HEK293 (cell line): ENCODE results near the gene C19orf33.

Source experiments
- CTCF ChIA-PET: fragments of 350-600 bp; formaldehyde crosslinking; extraction: SDS; loops from one replicate; lab custom pipeline; 2021; ENCODE audit warnings: antibody characterized with exemption; lab: Yijun Ruan, JAX
- POLR2A ChIA-PET: fragments of 300-600 bp; formaldehyde crosslinking; extraction: SDS; loops from one replicate; lab custom pipeline; 2020; ENCODE audit warnings: antibody characterized with exemption, inconsistent platforms; lab: Yijun Ruan, JAX
- H3K27ac ChIP-seq: fragments of 200-500 bp; sonication (Bioruptor generic); 2 replicates; pipeline ENCODE4 v1.5.1; 2014; ENCODE audit warnings: low read depth, low read length, control low read depth, inconsistent platforms; ENCODE audit errors: extremely low read depth
- H3K36me3 ChIP-seq, 2 experiments: fragments of 200-500 bp in 1 of 2; sonication (Bioruptor generic) in 1 of 2; 1 replicate in 1 of 2; 2 replicates in 1 of 2; pipeline ENCODE4 v1.5.1; 2014 to 2017; ENCODE audit warnings: inconsistent platforms in 2 of 2, low read length in 2 of 2; ENCODE audit not compliant: control insufficient read depth in 2 of 2, insufficient read depth in 1 of 2
- H3K4me1 ChIP-seq: fragments of 200-500 bp; sonication (Bioruptor generic); 2 replicates; pipeline ENCODE4 v1.5.1; 2014; ENCODE audit warnings: mild to moderate bottlenecking, low read length, inconsistent platforms; ENCODE audit not compliant: control insufficient read depth, insufficient read depth
- H3K4me3 ChIP-seq: 2 replicates; pipeline ENCODE4 v1.5.1; 2011; ENCODE audit warnings: low read depth, mild to moderate bottlenecking, control low read depth, low read length, moderate library complexity
- H3K9me3 ChIP-seq: fragments of 200-500 bp; sonication (Bioruptor generic); 2 replicates; pipeline ENCODE4 v1.5.1; 2014; ENCODE audit warnings: low read depth, low read length, inconsistent platforms; ENCODE audit not compliant: control insufficient read depth, insufficient read depth
- EGR2 ChIP-seq: fragments of 450-650 bp; formaldehyde crosslinking; IDR thresholded peaks from 2 replicates; pipeline ENCODE4 v1.5.1; 2016; ENCODE audit warnings: low read depth, missing biosample characterization, missing genetic modification characterization
- GLIS1 ChIP-seq: fragments of 450-650 bp; formaldehyde crosslinking; IDR thresholded peaks from 2 replicates; pipeline ENCODE4 v1.5.1; 2016; ENCODE audit warnings: missing biosample characterization, missing genetic modification characterization
- HOXD13 ChIP-seq: sonication (generic); formaldehyde crosslinking; IDR thresholded peaks from 2 replicates; pipeline ENCODE4 v1.8.0; 2022; ENCODE audit warnings: missing genetic modification reagents, borderline replicate concordance
- IKZF3 ChIP-seq: fragments of 450-650 bp; IDR thresholded peaks from 2 replicates; pipeline ENCODE4 v1.5.0; 2018; ENCODE audit warnings: missing biosample characterization, mild to moderate bottlenecking, missing genetic modification characterization, moderate library complexity
- KLF1 ChIP-seq: fragments of 450-650 bp; formaldehyde crosslinking; IDR thresholded peaks from 2 replicates; pipeline ENCODE4 v1.5.1; 2016; ENCODE audit warnings: missing biosample characterization, missing genetic modification characterization
- OSR2 ChIP-seq: fragments of 450-650 bp; formaldehyde crosslinking; IDR thresholded peaks from 2 replicates; pipeline ENCODE4 v1.5.1; 2016; ENCODE audit warnings: missing biosample characterization, missing genetic modification characterization
- RBAK ChIP-seq: fragments of 450-650 bp; formaldehyde crosslinking; IDR thresholded peaks from 2 replicates; pipeline ENCODE4 v1.5.1; 2016; ENCODE audit warnings: missing biosample characterization, missing genetic modification characterization
- SP7 ChIP-seq: fragments of 450-650 bp; formaldehyde crosslinking; IDR thresholded peaks from 2 replicates; pipeline ENCODE4 v1.5.1; 2016; ENCODE audit warnings: missing biosample characterization, missing genetic modification characterization
- ZBTB48 ChIP-seq: fragments of 450-650 bp; formaldehyde crosslinking; IDR thresholded peaks from 2 replicates; pipeline ENCODE4 v1.5.1; 2016; ENCODE audit warnings: missing biosample characterization, missing genetic modification characterization
- ZBTB7A ChIP-seq: fragments of 450-650 bp; formaldehyde crosslinking; IDR thresholded peaks from 2 replicates; pipeline ENCODE4 v1.5.1; 2016; ENCODE audit warnings: low read depth, missing biosample characterization, missing genetic modification characterization
- ZFP69B ChIP-seq: fragments of 450-650 bp; formaldehyde crosslinking; IDR thresholded peaks from 2 replicates; pipeline ENCODE4 v1.5.1; 2016; ENCODE audit warnings: missing biosample characterization, missing genetic modification characterization
- ZNF148 ChIP-seq: fragments of 450-650 bp; formaldehyde crosslinking; IDR thresholded peaks from 2 replicates; pipeline ENCODE4 v1.5.0; 2017; ENCODE audit warnings: missing biosample characterization, missing genetic modification characterization, borderline replicate concordance
- ZNF202 ChIP-seq: fragments of 450-650 bp; formaldehyde crosslinking; IDR thresholded peaks from 2 replicates; pipeline ENCODE4 v1.5.1; 2016; ENCODE audit warnings: missing biosample characterization, missing genetic modification characterization, borderline replicate concordance
- ZNF280C ChIP-seq: fragments of 450-650 bp; formaldehyde crosslinking; IDR thresholded peaks from 2 replicates; pipeline ENCODE4 v1.5.1; 2016; ENCODE audit warnings: missing biosample characterization, missing genetic modification characterization
- ZNF354C ChIP-seq: fragments of 450-650 bp; formaldehyde crosslinking; IDR thresholded peaks from 2 replicates; pipeline ENCODE4 v1.5.1; 2016; ENCODE audit warnings: missing biosample characterization, missing genetic modification characterization, low read depth, borderline replicate concordance
- ZNF514 ChIP-seq: fragments of 450-650 bp; formaldehyde crosslinking; IDR thresholded peaks from 2 replicates; pipeline ENCODE4 v1.5.1; 2016; ENCODE audit warnings: missing biosample characterization, missing genetic modification characterization
- ZNF600 ChIP-seq: fragments of 450-650 bp; formaldehyde crosslinking; IDR thresholded peaks from 2 replicates; pipeline ENCODE4 v1.5.1; 2016; ENCODE audit warnings: missing biosample characterization, missing genetic modification characterization
- TF ChIP-seq, protein P1 (sequence below): fragments of 450-650 bp; formaldehyde crosslinking; IDR thresholded peaks from 2 replicates; pipeline ENCODE4 v1.5.1; 2016; ENCODE audit warnings: missing biosample characterization, missing genetic modification characterization
- TF ChIP-seq, protein P2 (sequence below): fragments of 450-650 bp; formaldehyde crosslinking; IDR thresholded peaks from 2 replicates; pipeline ENCODE4 v1.5.1; 2016; ENCODE audit warnings: missing biosample characterization, missing genetic modification characterization, low read depth
- TF ChIP-seq, protein P3 (sequence below): fragments of 450-650 bp; formaldehyde crosslinking; IDR thresholded peaks from 2 replicates; pipeline ENCODE4 v1.5.1; 2016; ENCODE audit warnings: missing biosample characterization, missing genetic modification characterization

C19orf33 gene

DNA sequence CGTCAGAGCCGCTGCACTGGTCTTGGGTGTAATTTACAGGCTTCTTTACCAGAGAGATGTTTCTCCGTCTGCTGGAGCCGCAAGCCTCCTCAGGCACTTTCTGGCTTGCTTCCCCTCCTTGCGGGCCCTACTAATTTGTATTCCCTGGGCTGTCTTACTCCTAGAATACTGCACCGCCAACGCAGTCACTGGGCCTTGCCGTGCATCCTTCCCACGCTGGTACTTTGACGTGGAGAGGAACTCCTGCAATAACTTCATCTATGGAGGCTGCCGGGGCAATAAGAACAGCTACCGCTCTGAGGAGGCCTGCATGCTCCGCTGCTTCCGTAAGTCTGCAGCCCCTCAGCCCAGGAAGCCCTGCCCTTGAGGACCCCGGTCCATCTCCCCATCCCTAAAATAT is 14.1 kb upstream of the C19orf33 start:
- ChIA-PET CTCF (interaction anchor here (0.8 kb wide), 1 partner anchor 45 kb away, joined by 3 read pairs; no protein-coding TSS in a partner anchor), POLR2A (interaction anchor here (1.1 to 1.5 kb wide), 2 partner anchors 11 to 97 kb away, joined by 3 to 4 read pairs; no protein-coding TSS in a partner anchor)
- Histone ChIP-seq H3K4me3 (no peak overlapping the region), H3K27ac (no peak overlapping the region), H3K36me3 (peaks cover 50 to 71% of the 10 kb centered on the region in 2 experiments), H3K4me1 (no peaks in the 10 kb centered on the region), H3K9me3 (no peaks in the 10 kb centered on the region)
- TF ChIP-seq ZFP69B (tag by site-specific recombination) (no peak), ZBTB7A (tag by site-specific recombination) (no peak), EGR2 (no peak), OSR2 (tag by site-specific recombination) (no peak), ZNF202 (tag by site-specific recombination) (no peak), ZNF148 (tag by site-specific recombination) (no peak), ZBTB48 (tag by site-specific recombination) (no peak), GLIS1 (tag by site-specific recombination) (no peak), ZNF354C (tag by site-specific recombination) (no peak), ZNF514 (tag by site-specific recombination) (no peak), RBAK (tag by site-specific recombination) (no peak), SP7 (tag by site-specific recombination) (no peak), IKZF3 (no peak), ZNF280C (tag by site-specific recombination) (no peak), HOXD13 (no peak), KLF1 (tag by site-specific recombination) (no peak), ZNF600 (no peak)
- TF ChIP-seq, protein P1, sequence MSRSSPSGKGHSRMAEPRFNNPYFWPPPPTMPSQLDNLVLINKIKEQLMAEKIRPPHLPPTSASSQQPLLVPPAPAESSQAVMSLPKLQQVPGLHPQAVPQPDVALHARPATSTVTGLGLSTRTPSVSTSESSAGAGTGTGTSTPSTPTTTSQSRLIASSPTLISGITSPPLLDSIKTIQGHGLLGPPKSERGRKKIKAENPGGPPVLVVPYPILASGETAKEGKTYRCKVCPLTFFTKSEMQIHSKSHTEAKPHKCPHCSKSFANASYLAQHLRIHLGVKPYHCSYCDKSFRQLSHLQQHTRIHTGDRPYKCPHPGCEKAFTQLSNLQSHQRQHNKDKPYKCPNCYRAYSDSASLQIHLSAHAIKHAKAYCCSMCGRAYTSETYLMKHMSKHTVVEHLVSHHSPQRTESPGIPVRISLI: no peak
- TF ChIP-seq, protein P2, sequence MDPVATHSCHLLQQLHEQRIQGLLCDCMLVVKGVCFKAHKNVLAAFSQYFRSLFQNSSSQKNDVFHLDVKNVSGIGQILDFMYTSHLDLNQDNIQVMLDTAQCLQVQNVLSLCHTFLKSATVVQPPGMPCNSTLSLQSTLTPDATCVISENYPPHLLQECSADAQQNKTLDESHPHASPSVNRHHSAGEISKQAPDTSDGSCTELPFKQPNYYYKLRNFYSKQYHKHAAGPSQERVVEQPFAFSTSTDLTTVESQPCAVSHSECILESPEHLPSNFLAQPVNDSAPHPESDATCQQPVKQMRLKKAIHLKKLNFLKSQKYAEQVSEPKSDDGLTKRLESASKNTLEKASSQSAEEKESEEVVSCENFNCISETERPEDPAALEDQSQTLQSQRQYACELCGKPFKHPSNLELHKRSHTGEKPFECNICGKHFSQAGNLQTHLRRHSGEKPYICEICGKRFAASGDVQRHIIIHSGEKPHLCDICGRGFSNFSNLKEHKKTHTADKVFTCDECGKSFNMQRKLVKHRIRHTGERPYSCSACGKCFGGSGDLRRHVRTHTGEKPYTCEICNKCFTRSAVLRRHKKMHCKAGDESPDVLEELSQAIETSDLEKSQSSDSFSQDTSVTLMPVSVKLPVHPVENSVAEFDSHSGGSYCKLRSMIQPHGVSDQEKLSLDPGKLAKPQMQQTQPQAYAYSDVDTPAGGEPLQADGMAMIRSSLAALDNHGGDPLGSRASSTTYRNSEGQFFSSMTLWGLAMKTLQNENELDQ (tag by site-specific recombination): no peak
- TF ChIP-seq, protein P3, sequence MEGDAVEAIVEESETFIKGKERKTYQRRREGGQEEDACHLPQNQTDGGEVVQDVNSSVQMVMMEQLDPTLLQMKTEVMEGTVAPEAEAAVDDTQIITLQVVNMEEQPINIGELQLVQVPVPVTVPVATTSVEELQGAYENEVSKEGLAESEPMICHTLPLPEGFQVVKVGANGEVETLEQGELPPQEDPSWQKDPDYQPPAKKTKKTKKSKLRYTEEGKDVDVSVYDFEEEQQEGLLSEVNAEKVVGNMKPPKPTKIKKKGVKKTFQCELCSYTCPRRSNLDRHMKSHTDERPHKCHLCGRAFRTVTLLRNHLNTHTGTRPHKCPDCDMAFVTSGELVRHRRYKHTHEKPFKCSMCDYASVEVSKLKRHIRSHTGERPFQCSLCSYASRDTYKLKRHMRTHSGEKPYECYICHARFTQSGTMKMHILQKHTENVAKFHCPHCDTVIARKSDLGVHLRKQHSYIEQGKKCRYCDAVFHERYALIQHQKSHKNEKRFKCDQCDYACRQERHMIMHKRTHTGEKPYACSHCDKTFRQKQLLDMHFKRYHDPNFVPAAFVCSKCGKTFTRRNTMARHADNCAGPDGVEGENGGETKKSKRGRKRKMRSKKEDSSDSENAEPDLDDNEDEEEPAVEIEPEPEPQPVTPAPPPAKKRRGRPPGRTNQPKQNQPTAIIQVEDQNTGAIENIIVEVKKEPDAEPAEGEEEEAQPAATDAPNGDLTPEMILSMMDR: no peak
